Retinal pigment epithelial cell (primary cell): ENCODE data around the gene LCE3B.
"Not testable (repeated sequence)": the region's sequence is repeated elsewhere in the genome, so short reads cannot be mapped to it uniquely, and the experiment has no call there.

Source experiments
- DNase-seq: peaks from one replicate; pipeline ENCODE4 v3.0.0-alpha.2; 2010; ENCODE audit warnings: low read depth
- H3K4me3 ChIP-seq: 2 replicates; pipeline ENCODE4 v1.5.1; 2011; ENCODE audit warnings: mild to moderate bottlenecking, low read length, control low read depth, moderate library complexity
- TF ChIP-seq, protein P1 (sequence below): conservative IDR thresholded peaks from 2 replicates; pipeline ENCODE4 v1.5.1; 2011; ENCODE audit warnings: low read depth, low read length, control low read depth, inconsistent platforms

Gene LCE3B, protein sequence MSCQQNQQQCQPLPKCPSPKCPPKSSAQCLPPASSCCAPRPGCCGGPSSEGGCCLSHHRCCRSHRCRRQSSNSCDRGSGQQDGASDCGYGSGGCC

DNA sequence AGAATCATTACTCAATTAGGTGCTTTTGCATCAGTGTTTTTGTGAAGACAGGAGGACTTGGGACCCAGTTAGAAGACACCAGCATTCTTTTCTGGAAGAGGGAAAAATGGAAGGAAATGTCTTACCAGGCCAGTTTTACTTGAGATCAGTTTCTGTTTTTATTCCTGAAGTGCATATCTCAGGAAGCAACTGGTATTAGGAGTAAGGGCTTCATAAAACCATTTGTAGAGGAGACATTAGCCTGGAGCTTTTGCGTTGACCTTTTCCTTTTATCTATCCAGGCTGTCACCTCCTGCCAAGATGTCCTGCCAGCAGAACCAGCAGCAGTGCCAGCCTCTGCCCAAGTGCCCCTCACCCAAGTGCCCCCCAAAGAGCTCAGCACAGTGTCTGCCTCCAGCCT is at the start of gene LCE3B:
LCE3B (plus strand) TSS at position 301 of the 400 bp plus-strand sequence; CDS start at position 301, 0 bp downstream.
- no peak for DNase-seq
- H3K4me3 ChIP-seq = no peak within 1 kb of the TSS
- TF ChIP-seq, protein P1, sequence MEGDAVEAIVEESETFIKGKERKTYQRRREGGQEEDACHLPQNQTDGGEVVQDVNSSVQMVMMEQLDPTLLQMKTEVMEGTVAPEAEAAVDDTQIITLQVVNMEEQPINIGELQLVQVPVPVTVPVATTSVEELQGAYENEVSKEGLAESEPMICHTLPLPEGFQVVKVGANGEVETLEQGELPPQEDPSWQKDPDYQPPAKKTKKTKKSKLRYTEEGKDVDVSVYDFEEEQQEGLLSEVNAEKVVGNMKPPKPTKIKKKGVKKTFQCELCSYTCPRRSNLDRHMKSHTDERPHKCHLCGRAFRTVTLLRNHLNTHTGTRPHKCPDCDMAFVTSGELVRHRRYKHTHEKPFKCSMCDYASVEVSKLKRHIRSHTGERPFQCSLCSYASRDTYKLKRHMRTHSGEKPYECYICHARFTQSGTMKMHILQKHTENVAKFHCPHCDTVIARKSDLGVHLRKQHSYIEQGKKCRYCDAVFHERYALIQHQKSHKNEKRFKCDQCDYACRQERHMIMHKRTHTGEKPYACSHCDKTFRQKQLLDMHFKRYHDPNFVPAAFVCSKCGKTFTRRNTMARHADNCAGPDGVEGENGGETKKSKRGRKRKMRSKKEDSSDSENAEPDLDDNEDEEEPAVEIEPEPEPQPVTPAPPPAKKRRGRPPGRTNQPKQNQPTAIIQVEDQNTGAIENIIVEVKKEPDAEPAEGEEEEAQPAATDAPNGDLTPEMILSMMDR = no peak

DNA sequence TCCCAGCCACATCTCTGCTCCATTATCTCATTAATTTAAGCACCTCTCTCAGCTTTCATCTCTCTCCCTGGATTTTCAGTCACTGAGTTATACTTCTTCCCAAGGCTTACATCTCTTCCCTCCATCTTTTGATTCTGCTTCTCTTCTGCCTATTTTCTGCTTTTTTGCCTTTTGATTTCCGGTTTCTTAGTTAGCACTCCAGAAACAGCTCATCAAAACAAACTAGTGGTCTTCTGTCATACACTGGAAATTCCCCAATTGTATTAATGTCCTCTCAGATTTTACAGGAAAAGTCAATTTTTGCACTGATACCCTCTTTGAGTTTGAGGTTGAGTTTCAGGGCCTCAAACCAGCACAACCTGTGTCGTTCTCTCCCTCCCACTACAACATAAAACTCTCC is 48.5 kb upstream of the LCE3B start:
- TF ChIP-seq, protein P1 = no peak
- no peak for DNase-seq
- H3K4me3 ChIP-seq = no peak overlapping the region

DNA sequence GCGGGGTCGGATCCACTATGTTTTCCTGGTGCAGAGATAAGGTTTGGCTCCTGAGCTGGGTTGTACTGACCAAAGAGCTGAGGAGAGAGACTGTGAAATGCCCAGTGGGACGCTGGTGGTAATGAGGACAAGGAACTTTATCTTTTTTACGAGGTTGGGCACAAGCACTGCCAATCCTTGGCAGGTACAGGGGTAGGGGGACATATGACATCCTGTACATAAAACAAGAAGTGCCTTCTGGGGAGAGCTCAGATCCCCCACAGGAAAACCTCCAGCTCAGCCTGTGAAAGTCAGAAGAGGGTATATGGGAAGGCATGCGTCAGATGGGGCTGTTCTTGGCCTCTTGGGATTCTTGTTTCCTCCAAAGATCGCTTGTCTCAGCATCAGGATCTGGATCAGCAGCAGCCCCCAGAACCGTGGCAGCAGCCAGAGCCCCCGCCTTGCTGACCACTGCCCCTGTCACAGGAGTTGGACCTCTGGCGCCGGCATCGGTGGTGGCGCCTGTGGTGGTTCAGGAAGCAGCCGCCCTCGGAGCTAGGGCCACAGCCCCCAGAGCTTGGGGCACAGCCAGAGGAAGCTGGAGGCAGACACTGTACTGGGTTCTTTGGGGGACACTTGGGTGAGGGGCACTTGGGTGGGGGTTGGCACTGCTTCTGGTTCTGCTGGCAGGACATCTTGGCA is 47.9 kb upstream of the LCE3B start:
- no peak for DNase-seq
- TF ChIP-seq, protein P1 = no peak
- no peak overlapping the region for H3K4me3 ChIP-seq

DNA sequence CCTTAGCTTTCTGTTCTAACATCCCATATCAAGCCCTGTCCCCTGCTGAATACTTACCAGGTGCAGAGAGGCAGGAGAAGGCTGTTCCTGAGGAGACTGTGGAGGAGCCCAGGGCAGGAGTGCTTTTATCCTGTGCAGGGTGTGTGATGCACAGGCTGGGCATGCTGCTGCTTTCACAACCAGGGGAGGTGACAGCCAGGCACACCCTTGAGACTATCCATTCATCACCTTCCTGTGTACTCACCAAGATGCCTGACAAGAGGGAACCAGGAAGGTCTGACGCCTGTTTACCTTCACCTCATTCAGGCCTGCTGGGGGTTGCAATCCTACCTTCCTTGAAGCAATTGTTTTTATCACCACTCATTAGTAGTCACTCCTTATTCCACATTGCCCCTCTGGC is 46.9 kb upstream of the LCE3B start, which contains the start of gene LCE3E:
LCE3E (minus strand) TSS at position 100 of the 400 bp plus-strand sequence. CDS start 572 bp downstream, outside the sequence.
- no peak for DNase-seq
- TF ChIP-seq, protein P1 = no peak

DNA sequence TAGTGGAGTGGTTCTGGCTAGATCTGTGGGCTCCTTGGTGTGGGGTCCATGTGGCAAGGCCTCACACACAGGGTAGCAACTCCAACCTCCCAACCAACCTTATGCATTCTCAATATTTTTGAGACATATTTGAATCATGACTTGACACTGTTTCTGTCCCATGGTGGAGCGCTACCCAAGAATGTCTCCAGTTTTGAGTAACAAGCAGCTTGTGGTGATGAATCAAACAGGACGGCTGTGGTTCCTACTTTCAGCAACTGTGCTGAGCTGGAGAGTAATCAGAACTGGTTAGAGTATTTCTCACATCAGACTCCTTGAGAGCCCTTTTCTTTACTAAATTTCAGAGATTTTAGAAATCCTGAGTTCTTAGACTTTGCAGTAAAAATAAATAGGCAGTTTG is 36.4 kb upstream of the LCE3B start:
- DNase-seq = no peak
- TF ChIP-seq, protein P1 = no peak
- no peak overlapping the region for H3K4me3 ChIP-seq

More for the DNA sequence above, 46.9 kb upstream of the LCE3B start, which contains the start of gene LCE3E:
- no peak within 1 kb of the TSS for H3K4me3 ChIP-seq

DNA sequence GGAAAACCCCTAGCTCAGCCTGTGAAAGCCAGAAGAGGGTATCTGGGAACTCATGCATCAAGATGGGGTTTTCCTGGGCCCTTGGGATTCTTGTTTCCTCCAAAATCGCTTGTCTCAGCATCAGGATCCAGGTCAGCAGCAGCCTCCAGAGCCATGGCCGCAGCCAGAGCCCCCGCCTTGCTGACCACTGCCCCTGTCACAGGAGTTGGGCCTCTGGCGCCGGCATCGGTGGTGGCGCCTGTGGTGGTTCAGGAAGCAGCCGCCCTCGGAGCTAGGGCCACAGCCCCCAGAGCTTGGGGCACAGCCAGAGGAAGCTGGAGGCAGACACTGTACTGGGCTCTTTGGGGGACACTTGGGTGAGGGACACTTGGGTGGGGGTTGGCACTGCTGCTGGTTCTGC is 34.1 kb upstream of the LCE3B start:
- not testable (repeated sequence) for DNase-seq, H3K4me3 ChIP-seq

DNA sequence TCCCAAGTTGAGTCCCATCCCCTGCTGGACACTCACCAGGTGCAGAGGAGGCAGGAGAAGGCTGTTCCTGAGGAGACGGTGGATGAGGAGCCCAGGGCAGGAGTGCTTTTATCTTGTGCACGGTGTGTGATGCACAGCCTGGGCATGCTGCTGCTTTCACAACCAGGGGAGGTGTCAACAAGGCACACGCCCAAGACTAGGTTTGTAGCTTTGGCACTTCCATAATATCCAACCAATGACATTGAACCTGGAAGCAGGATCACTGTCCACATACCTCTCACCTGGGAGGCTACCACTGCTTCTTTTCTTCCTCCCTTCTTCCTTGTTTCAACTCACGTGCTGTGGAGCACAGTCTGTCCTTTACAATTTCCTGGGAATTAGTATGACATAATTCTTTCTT is 33.2 kb upstream of the LCE3B start, which contains the start of gene LCE3D:
LCE3D (minus strand) TSS at position 84 of the 400 bp plus-strand sequence. CDS start 580 bp downstream, outside the sequence.
- no peak for DNase-seq
- TF ChIP-seq, protein P1 = no peak
- no peak within 1 kb of the TSS for H3K4me3 ChIP-seq
